Epidermal melanocyte (primary cell): ENCODE results near the gene ZNF451.
"Not testable (repeated sequence)": the region's sequence is repeated elsewhere in the genome, so short reads cannot be mapped to it uniquely, and the experiment has no call there.

Source experiments
- DNase-seq: peaks from one replicate; pipeline ENCODE4 v3.0.0; 2011; ENCODE audit warnings: low spot score; ENCODE audit not compliant: insufficient read length

ZNF451 gene

DNA sequence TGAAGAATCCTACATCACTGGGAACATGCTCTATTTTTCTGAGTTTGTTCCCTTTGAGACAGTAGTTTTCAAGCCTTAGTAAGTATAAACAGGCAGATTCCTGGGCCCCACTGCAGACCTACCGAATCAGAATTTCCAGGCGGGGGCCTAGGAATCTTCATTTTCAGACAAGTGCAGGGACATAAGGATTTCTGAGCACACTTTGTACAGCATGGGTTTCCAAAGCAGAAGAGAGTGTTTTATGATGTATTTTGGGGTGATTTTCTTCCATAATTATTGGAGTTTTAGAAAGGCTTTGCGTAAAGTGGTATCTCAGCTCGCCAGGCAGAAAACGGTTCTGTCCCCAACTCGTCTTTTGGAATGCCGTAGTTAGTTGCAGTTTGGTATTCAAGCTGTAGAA is 1.4 kb downstream of the ZNF451 start:
- not testable (repeated sequence) for DNase-seq

DNA sequence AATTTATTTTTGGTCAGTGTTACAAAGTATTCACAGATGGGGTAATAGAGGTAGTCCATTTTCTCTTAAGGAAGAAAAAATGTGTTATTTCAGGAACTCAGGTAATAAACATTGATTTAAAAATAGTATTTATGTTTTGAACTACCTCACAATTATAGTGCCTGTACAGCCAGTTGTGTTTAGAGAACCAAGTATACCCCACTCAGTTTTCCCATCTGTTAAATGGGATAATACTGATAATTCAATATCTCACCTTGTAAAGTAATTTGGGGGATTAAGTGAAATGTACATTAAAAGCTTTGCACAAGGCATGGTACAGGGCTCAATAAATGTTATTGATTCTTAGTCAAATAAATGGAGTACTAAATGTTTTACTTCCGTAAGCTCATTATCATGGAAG is 4.7 kb downstream of the ZNF451 start:
- DNase-seq, result no peak

DNA sequence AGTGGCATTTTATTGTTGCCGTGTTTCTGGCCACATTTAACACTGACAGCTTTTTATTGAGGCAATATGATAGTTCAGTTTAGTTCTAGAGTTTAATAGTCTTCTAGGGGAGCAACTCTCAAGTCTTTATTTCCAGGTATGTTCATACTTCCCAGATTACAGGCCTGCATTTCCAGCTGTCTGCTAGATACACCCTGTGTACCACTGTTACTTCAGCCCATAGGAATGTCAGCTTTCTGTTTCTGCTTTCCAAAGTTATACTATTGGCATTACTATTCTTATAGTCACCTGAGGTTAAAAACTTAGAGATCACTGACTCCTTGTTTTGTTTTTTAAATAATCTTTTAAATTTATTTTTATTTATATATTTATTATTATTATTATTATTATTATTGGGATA is 7.6 kb downstream of the ZNF451 start:
- DNase-seq, result no peak

DNA sequence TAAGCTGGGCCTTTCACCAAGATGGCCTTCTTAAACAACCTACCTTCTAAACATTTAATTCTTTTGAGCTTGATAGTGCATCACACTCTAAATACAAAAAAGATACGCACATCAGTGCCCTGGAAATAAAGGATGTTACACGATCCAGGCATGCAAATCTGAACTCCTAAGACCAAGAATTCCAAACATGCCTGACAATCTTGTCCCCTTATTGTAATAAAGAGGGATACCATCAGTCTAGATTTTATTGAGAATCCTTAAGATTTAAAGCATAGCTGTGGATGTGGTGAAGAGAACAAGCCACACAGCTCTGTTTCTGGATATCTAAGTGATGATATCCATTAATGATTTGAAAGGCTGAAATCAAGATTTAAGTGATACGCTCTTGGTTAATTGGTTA is 13.0 kb downstream of the ZNF451 start:
- DNase-seq, result no peak

DNA sequence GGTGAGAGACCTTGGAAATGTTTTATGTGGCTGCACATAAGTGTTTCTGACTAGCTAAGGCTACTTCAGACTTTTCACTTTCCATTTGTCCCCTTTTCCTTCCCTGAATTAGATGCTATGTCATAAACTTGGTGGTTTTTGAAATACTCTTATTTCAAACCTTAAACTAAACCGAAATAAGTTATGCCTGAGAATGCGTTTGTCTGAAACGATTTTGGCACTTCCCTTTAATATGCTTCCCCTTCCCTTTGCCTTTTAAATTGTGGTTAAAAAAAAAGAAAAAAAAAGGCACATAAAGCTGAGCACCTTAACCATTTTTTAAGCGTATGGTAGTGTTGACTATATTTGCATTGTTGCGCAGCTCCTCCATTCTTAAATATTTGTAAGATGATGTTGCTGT is 14.3 kb downstream of the ZNF451 start:
- no peak for DNase-seq

DNA sequence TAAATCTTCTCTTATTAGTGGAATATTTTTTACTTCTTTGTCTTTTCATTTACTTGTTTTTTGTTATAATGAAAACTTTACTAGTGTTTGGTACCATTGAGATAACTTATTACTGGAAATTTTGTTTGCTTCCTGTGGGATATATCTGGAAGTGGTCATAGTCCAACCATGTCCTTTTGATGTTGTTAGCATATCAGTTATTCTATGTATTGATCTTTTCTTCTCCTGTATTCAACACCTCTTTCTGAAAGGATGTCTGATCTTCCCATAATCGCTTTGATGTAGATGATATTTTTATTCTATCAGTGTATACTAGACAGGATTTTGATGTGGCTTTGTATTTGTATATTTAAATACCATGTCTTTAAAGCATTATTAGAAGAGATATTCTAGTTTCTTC is 17.0 kb downstream of the ZNF451 start:
- no peak for DNase-seq

DNA sequence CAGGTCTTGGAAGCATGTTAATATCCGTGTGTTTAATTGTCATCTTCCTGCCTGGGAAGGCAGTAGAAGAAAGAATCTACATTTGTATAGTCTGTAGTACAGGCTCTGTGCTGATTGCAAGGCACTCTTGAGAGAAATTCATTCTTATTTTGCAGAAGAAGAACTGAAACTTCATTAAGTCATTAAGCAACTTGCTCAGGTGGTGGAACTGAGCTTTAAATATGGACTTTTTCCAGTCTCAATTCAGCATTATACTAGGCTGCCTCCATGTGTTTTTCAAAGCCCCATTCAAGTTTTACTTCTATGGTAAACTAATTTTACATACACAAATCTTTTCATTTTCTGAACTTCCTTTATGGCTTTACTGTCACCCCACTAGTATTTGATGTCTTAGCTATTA is 18.7 kb downstream of the ZNF451 start:
- DNase-seq, result no peak

DNA sequence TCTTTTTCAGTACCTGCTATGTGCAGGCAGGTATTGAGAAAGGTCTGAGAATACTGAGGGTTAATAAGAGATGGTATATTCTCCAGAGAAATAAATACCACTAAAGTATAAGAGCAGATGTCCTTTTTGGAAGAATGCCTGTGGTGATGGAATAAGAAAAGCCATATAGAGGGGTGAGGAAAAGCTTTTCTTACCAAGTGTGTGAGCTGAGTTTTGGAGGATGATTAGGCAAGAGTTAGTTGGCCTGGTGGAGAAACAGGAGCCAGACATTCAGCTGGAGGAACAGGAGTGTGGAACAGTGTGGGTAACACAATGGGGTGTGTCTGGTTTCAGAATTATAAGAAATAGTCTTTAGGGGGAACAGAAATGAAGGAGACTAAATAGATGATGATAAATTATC is 19.9 kb downstream of the ZNF451 start:
- no peak for DNase-seq

DNA sequence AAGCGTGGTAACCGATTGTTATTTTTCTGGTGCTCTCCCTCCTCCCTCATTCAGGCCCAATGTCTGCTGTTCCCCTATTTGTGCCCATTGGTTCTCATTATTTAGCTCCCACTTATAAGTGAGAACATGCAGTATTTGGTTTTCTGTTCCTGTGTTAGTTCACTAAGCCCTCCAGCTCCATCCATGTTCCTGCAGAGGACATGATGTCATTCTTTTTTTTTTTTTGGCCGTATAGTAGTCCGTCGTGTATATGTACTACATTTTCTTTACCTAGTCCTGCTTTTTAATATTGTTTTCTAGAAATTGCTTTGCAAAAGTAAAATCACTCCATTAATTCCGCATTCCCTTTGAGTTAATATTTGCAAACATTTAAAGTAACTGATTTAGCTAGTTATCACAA is 23.1 kb downstream of the ZNF451 start:
- no peak for DNase-seq

DNA sequence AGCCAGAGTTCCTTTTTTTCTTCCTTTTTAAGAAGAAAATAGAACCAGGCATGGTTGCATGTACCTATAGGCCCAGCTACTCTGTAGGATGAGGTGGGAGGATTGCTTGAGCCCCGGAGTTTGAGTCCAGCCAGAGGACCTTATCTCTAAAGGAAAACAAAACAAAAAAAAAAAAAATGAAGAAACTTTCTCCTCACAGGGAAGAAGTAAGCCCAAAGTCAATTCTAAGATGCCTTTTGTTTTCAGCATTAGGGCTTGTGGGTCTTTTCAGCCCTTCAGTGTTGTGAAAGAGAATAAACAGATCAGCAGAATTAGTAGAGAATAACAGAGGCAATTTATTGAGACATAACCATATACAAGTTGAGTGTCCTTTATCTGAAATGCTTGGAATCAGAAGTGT is 26.8 kb downstream of the ZNF451 start:
- no peak for DNase-seq

DNA sequence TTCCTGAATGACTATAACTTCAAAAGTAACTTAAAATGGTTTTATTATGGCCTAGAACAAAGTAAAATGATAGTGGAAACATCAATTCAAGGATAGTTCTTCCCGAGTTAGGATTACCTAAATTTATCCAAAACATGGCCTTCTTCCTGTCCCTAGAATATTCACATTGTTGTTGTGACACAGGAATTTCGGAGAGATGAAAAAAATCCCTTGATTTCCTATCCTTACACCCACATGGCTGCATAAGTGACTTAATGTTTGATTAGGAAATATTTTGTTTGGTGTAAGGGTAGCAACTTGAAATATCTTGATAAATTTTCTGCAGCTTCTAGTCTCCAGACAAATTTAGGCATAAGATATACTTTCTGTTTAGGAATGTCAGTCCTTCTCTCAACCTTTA is 27.8 kb downstream of the ZNF451 start:
- DNase-seq, result no peak

DNA sequence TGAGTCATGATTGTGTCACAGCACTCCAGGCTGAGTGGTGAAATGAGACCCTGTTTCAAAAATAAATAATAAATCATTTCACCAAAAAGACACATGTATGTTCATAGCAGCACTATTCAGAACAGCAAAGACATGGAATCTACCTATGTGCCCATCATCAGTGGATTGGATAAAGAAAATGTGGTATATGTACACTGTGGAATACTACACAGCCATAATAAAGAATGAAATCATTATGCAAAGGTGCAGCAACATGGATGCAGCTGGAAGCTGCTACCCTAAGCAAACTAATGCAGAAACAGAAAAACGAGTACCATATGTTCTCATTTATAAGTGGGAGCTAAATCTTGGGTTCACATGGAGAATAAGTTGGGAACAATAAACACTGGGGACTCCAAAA is 33.1 kb downstream of the ZNF451 start:
- no peak for DNase-seq

- no peak for DNase-seq
Observed at GRCh38 chr6:57127763-57128162, 37.8 kb downstream of the ZNF451 start.

GRCh38 chr6:57130661-57131177 is 40.7 kb downstream of the ZNF451 start:
- DNase-seq, result no peak

DNA sequence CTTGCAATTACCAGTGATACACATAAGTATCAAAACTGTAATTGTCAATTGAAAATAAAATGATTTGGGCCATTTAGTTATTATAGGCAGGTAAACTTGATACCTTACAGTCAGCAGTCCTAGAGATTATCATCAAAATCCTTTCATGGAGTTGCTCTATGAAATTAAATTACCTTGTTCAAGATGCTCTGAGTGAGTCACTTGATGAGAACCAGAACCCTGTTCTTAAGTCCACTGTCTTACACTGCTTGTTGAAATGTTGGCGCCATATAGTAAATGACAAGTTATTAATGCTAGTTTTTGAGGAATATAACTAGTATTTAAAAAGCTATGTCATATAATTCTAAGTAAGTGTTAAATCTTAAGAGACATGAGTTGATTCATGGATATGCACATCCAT is 45.0 kb downstream of the ZNF451 start:
- DNase-seq, result no peak

- DNase-seq, result no peak
Observed at GRCh38 chr6:57135885-57136284, 45.9 kb downstream of the ZNF451 start.

- no peak for DNase-seq
Observed at GRCh38 chr6:57137350-57137749, 47.4 kb downstream of the ZNF451 start.

- no peak for DNase-seq
Observed at GRCh38 chr6:57138026-57138425, 48.0 kb downstream of the ZNF451 start.

DNA sequence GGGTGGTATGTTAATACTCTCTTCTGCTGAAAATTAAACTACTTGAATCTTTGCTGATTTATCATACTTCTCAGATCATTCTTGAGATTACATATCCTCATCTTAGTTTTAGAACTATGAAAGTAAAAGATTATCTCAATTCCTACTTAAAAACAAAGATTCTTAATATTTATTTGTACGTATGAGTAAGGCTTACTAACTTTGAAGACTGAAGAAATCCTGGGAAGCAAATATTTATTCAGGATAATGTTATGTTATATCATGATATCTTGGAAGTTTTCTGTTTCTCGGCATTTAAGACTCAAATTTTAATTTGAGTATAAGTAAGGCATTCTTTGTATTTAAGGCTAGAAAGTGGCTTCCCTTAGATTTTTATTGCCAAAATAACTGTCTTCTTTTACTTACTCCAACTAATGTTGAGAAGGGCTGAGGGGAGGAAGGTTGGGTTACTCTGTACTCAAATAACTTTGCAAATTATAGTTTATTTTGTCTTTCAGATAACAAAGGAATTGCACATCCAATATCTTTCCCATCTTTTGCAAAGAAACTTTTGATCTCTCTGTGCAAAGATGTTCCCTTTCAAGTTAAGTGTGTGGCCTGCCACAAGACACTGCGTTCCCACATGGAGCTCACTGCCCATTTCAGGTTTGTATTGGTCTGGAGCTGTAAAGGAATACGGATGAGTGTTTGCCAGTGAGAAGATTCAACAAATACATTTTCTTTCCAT is 51.6 kb downstream of the ZNF451 start:
- no peak for DNase-seq

GRCh38 chr6:57142178-57142525 is 52.2 kb downstream of the ZNF451 start:
- DNase-seq, result no peak

DNA sequence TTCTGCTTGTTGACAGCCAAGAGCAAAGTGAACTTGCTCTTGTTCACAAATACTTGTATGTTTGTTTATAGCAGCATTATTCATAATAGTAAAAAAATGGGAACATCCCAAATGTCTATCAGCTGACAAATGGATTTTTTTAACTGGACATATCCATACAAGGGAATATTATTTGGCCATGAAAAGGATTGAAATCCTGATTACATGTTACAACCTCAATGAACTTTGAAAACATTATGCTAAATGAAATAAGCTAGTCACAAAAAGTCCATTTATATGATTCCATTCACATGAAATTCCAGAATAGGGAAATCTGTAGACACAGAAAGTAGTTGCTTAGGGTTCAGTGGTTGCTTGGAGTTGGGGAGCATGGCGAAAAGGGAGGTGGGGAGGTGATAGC is 53.7 kb downstream of the ZNF451 start:
- no peak for DNase-seq

DNA sequence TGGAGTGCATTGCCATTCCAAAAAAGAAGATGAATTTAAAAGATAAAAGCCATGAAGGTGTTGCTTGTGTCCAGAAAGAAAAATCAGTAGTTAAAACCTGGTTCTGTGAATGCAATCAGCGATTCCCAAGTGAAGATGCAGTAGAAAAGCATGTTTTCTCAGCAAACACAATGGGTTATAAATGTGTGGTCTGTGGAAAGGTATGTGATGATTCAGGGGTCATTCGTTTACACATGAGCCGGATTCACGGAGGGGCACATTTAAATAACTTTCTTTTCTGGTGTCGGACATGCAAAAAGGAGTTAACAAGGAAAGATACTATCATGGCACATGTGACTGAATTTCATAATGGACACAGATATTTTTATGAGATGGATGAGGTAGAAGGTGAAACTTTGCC is 57.4 kb downstream of the ZNF451 start:
- no peak for DNase-seq

GRCh38 chr6:57147955-57148858 is 58.2 kb downstream of the ZNF451 start:
- no peak for DNase-seq
